A673 (cell line): ENCODE data around the gene CUX1. TPM values are rescaled to one million over a fixed set of nuclear protein-coding genes. Genes with fewer than 3 reads are reported as not detected.

ENCODE experiments used
- BruUV-seq: library from RNA; stranded (reverse); fragments of 400-500 nt; replicated peaks from 2 replicates; lab custom pipeline; 2021; lab: Mats Ljungman, UMichigan
- CTCF ChIA-PET: fragments of 300-600 bp; sonication (Branson Sonifier 250); formaldehyde crosslinking; loops from one replicate; lab custom pipeline; 2022; ENCODE audit warnings: antibody characterized with exemption; lab: Charles Lee
- POLR2A ChIA-PET: fragments of 300-600 bp; sonication (Branson Sonifier 250); formaldehyde crosslinking; loops from one replicate; lab custom pipeline; 2022; ENCODE audit warnings: antibody characterized with exemption; ENCODE audit not compliant: low non-redundant PET; lab: Charles Lee
- DNase-seq: peaks from one replicate; pipeline ENCODE4 v3.0.0-alpha.2; 2015; ENCODE audit warnings: low spot score
- H3K27ac ChIP-seq: fragments of 200-600 bp; sonication (generic); 2 replicates; pipeline ENCODE4 v1.5.1; 2016; ENCODE audit warnings: mixed run types, low read depth, mild to moderate bottlenecking, mixed read lengths, antibody characterized with exemption, low read length; ENCODE audit not compliant: poor library complexity, severe bottlenecking
- H3K27me3 ChIP-seq: fragments of 200-600 bp; sonication (generic); replicated peaks from 2 replicates; pipeline ENCODE4 v1.6.1; 2017; ENCODE audit warnings: mixed run types, low read depth, mild to moderate bottlenecking, mixed read lengths, antibody characterized with exemption, low read length; ENCODE audit not compliant: insufficient read depth, poor library complexity
- H3K36me3 ChIP-seq: fragments of 200-600 bp; sonication (generic); 2 replicates; pipeline ENCODE4 v1.6.1; 2016; ENCODE audit warnings: mixed run types, mild to moderate bottlenecking, mixed read lengths, antibody characterized with exemption, low read length; ENCODE audit not compliant: insufficient read depth, poor library complexity, severe bottlenecking
- H3K4me1 ChIP-seq: fragments of 200-600 bp; sonication (generic); 2 replicates; pipeline ENCODE4 v1.6.1; 2017; ENCODE audit warnings: mixed run types, mild to moderate bottlenecking, mixed read lengths, antibody characterized with exemption, low read length; ENCODE audit not compliant: insufficient read depth, poor library complexity, severe bottlenecking
- H3K4me3 ChIP-seq: fragments of 200-600 bp; sonication (generic); 2 replicates; pipeline ENCODE4 v1.5.1; 2016; ENCODE audit warnings: low read depth, mixed run types, mild to moderate bottlenecking, mixed read lengths, low read length; ENCODE audit not compliant: poor library complexity, severe bottlenecking
- H3K9me3 ChIP-seq: fragments of 200-600 bp; sonication (generic); 2 replicates; pipeline ENCODE4 v1.6.1; 2016; ENCODE audit warnings: mixed run types, low read depth, mild to moderate bottlenecking, mixed read lengths, antibody characterized with exemption, low read length; ENCODE audit not compliant: poor library complexity, severe bottlenecking
- CTCF ChIP-seq: fragments of 300-800, 200-600 bp; sonication (generic); conservative IDR thresholded peaks from 2 replicates; pipeline ENCODE4 v1.5.1; 2017; ENCODE audit warnings: low read depth, mild to moderate bottlenecking, antibody characterized with exemption, low read length, moderate library complexity, mixed read lengths
- EZH2 ChIP-seq: fragments of 200-600 bp; sonication (generic); IDR thresholded peaks from 2 replicates; pipeline ENCODE4 v1.6.1; 2017; ENCODE audit warnings: borderline replicate concordance, low read depth, mild to moderate bottlenecking, mixed read lengths, antibody characterized with exemption, low read length; ENCODE audit not compliant: poor library complexity, severe bottlenecking
- intact Hi-C: fragments of 100-400 bp; cut with micrococcal nuclease; formaldehyde crosslinking; loops from one replicate; pipeline ENCODE4 v1.10.0; 2022; ENCODE audit not compliant: unreplicated experiment
- total RNA-seq: library from RNA; stranded (reverse); gene quantifications from 2 replicates; pipeline ENCODE4 v1.2.3, GENCODE V29; 2021

Gene CUX1
- total RNA-seq, 1 experiment from 2014 or later, result 49.4 TPM

- no peak overlapping the region for H3K4me3 ChIP-seq
- no peak for DNase-seq
- no peaks in the 10 kb centered on the region for H3K36me3 ChIP-seq
- H3K4me1 ChIP-seq, result peaks cover 48% of the 10 kb centered on the region
- ChIA-PET CTCF (interaction anchor here (0.5 kb wide), 1 partner anchor 9 kb away, joined by 8 read pairs; no protein-coding TSS in a partner anchor), POLR2A (no interaction called here)
- no peaks in the 10 kb centered on the region for H3K27me3 ChIP-seq
- intact Hi-C loops, result no loop called here
- H3K9me3 ChIP-seq, result no peaks in the 10 kb centered on the region
- BruUV-seq, result no TSS peak
- TF ChIP-seq CTCF (no peak), EZH2 (no peak)
- H3K27ac ChIP-seq, result no peak overlapping the region
These were observed 40.0 kb downstream of the CUX1 start for GRCh38 chr7:101857358-101857811.

- TF ChIP-seq EZH2 (no peak), CTCF (no peak)
- intact Hi-C loops, result no loop called here
- peak overlapping the region; percentile 63 for H3K27ac ChIP-seq
- no peaks in the 10 kb centered on the region for H3K36me3 ChIP-seq
- no peaks in the 10 kb centered on the region for H3K9me3 ChIP-seq
- ChIA-PET CTCF (interaction anchor here (0.5 kb wide), 1 partner anchor 95 kb away, joined by 4 read pairs; no protein-coding TSS in a partner anchor), POLR2A (no interaction called here)
- H3K27me3 ChIP-seq, result no peaks in the 10 kb centered on the region
- no TSS peak for BruUV-seq
- H3K4me1 ChIP-seq, result peaks cover 55% of the 10 kb centered on the region
- H3K4me3 ChIP-seq, result no peak overlapping the region
- no peak for DNase-seq
These were observed 41.3 kb downstream of the CUX1 start for GRCh38 chr7:101858437-101859385.

- intact Hi-C loops, result no loop called here
- TF ChIP-seq CTCF, result no peak
- no peak for TF ChIP-seq EZH2
- BruUV-seq, result no TSS peak
- POLR2A ChIA-PET, result no interaction called here
- H3K4me3 ChIP-seq, result no peak overlapping the region
- peaks cover 55% of the 10 kb centered on the region for H3K4me1 ChIP-seq
- CTCF ChIA-PET, result interaction anchor here (0.5 kb wide), 1 partner anchor 96 kb away, joined by 4 read pairs; no protein-coding TSS in a partner anchor
- H3K9me3 ChIP-seq, result no peaks in the 10 kb centered on the region
- no peak for DNase-seq
- H3K27ac ChIP-seq, result peak overlapping the region; percentile 63
- H3K27me3 ChIP-seq, result no peaks in the 10 kb centered on the region
- no peaks in the 10 kb centered on the region for H3K36me3 ChIP-seq
These were observed 42.1 kb downstream of the CUX1 start for GRCh38 chr7:101859411-101860106.
